ENCODE results near the gene EPB41L4A. TPM values are rescaled to one million over a fixed set of nuclear protein-coding genes. Genes with fewer than 3 reads are reported as not detected.
A peak's percentile ranks its signal among the peaks of the same experiment; 100 is the strongest.
"Not testable (repeated sequence)": the region's sequence is repeated elsewhere in the genome, so short reads cannot be mapped to it uniquely, and the experiment has no call there.

EPB41L4A gene
- total RNA-seq, 1 donor: 0.86 TPM

GRCh38 chr5:112434641-112435040, 15.6 kb upstream of the EPB41L4A start:
- no peak overlapping the region for H3K4me3 ChIP-seq (ENCODE audit: low read depth, low read length)
- TF ChIP-seq CTCF (IDR thresholded peaks at IDR 0.05; ENCODE audit: insufficient read depth, low read depth, low read length): no peak
- DNase-seq (ENCODE audit: low read depth): no peak

- DNase-seq (ENCODE audit: low read depth); H3K4me3 ChIP-seq (ENCODE audit: low read depth, low read length): not testable (repeated sequence)
Measured at GRCh38 chr5:112426202-112426601, 7.1 kb upstream of the EPB41L4A start.

- peak; percentile 73 for TF ChIP-seq CTCF (IDR thresholded peaks at IDR 0.05; ENCODE audit: insufficient read depth, low read depth, low read length)
- DNase-seq (ENCODE audit: low read depth): peak; percentile 37
- peak overlapping the region; percentile 58 for H3K4me3 ChIP-seq (ENCODE audit: low read depth, low read length)
Measured at GRCh38 chr5:112419986-112420864, 1.1 kb upstream of the EPB41L4A start.

- TF ChIP-seq CTCF (IDR thresholded peaks at IDR 0.05; ENCODE audit: insufficient read depth, low read depth, low read length): no peak
- DNase-seq (ENCODE audit: low read depth): no peak
- peak overlapping the region; percentile 58 for H3K4me3 ChIP-seq (ENCODE audit: low read depth, low read length)
Measured at GRCh38 chr5:112418659-112419163, 366 bp downstream of the EPB41L4A start.

GRCh38 chr5:112417931-112418658, 982 bp downstream of the EPB41L4A start:
- TF ChIP-seq CTCF (IDR thresholded peaks at IDR 0.05; ENCODE audit: insufficient read depth, low read depth, low read length): no peak
- peak; percentile 21 for DNase-seq (ENCODE audit: low read depth)
- H3K4me3 ChIP-seq (ENCODE audit: low read depth, low read length): peak overlapping the region; percentile 58

GRCh38 chr5:112415552-112415951, 3.5 kb downstream of the EPB41L4A start:
- TF ChIP-seq CTCF (IDR thresholded peaks at IDR 0.05; ENCODE audit: insufficient read depth, low read depth, low read length): no peak
- DNase-seq (ENCODE audit: low read depth): no peak
- no peak overlapping the region for H3K4me3 ChIP-seq (ENCODE audit: low read depth, low read length)

- TF ChIP-seq CTCF (IDR thresholded peaks at IDR 0.05; ENCODE audit: insufficient read depth, low read depth, low read length): no peak
- no peak overlapping the region for H3K4me3 ChIP-seq (ENCODE audit: low read depth, low read length)
Measured at GRCh38 chr5:112413611-112414010, 5.5 kb downstream of the EPB41L4A start.

More at GRCh38 chr5:112413611-112414010, 5.5 kb downstream of the EPB41L4A start:
- DNase-seq (ENCODE audit: low read depth): no peak
